Effector memory CD4-positive, alpha-beta T cell (primary cell): ENCODE results near the gene UTP14C.
"Not testable (repeated sequence)": the region's sequence is repeated elsewhere in the genome, so short reads cannot be mapped to it uniquely, and the experiment has no call there.

Experiments
- DNase-seq, 3 donors: peaks; one replicate each; pipeline ENCODE4 v3.0.0-alpha.2; 2020
- H3K27ac ChIP-seq: 2 replicates; pipeline ENCODE4 v1.7.0; 2013; ENCODE audit warnings: mild to moderate bottlenecking, low read length, moderate library complexity; ENCODE audit not compliant: insufficient read depth, poor library complexity, severe bottlenecking
- H3K27me3 ChIP-seq: replicated peaks from 2 replicates; pipeline ENCODE4 v1.7.0; 2013; ENCODE audit warnings: mild to moderate bottlenecking, low read length; ENCODE audit not compliant: insufficient read depth, control insufficient read depth, poor library complexity, severe bottlenecking
- H3K36me3 ChIP-seq: 2 replicates; pipeline ENCODE4 v1.7.0; 2013; ENCODE audit warnings: mild to moderate bottlenecking, low read length, moderate library complexity; ENCODE audit not compliant: control insufficient read depth, insufficient read depth
- H3K4me1 ChIP-seq: 2 replicates; pipeline ENCODE4 v1.7.0; 2013; ENCODE audit warnings: low read length, mild to moderate bottlenecking; ENCODE audit not compliant: control insufficient read depth, insufficient read depth, poor library complexity, severe bottlenecking
- H3K4me3 ChIP-seq: 2 replicates; pipeline ENCODE4 v1.7.0; 2013; ENCODE audit warnings: low read length, low read depth, mild to moderate bottlenecking; ENCODE audit not compliant: insufficient read depth, poor library complexity, severe bottlenecking
- H3K9me3 ChIP-seq: 2 replicates; pipeline ENCODE4 v1.7.0; 2013; ENCODE audit warnings: mild to moderate bottlenecking, low read length, moderate library complexity; ENCODE audit not compliant: control insufficient read depth
- total RNA-seq, 3 donors: gene quantifications; one replicate each; lab custom pipeline; 2026; lab: John Stamatoyannopoulos, UW

The UTP14C gene, protein sequence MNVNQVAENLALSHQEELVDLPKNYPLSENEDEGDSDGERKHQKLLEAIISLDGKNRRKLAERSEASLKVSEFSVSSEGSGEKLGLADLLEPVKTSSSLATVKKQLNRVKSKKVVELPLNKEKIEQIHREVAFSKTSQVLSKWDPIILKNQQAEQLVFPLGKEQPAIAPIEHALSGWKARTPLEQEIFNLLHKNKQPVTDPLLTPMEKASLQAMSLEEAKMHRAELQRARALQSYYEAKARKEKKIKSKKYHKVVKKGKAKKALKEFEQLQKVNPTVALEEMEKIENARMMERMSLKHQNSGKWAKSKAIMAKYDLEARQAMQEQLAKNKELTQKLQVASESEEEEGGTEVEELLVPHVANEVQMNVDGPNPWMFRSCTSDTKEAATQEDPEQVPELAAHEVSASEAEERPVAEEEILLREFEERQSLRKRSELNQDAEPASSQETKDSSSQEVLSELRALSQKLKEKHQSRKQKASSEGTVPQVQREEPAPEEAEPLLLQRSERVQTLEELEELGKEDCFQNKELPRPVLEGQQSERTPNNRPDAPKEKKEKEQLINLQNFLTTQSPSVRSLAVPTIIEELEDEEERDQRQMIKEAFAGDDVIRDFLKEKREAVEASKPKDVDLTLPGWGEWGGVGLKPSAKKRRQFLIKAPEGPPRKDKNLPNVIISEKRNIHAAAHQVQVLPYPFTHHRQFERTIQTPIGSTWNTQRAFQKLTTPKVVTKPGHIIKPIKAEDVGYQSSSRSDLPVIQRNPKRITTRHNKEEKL
- total RNA-seq: 0 reads per million in 3 donors

- Histone ChIP-seq H3K4me3 (no peak within 1 kb of the TSS), H3K36me3 (peaks cover 39% of the 10 kb centered on the region)
These were observed at the start of gene UTP14C for GRCh38 chr13:52024481-52024880. TSS of gene UTP14C (plus strand) at chr13:52024691. CDS start at chr13:52028805, 4,114 bp downstream.

GRCh38 chr13:51976423-51976822 is 48.1 kb upstream of the UTP14C start:
- no peak for DNase-seq
- Histone ChIP-seq H3K9me3 (no peaks in the 10 kb centered on the region), H3K4me3 (no peak overlapping the region), H3K36me3 (no peaks in the 10 kb centered on the region), H3K27ac (no peak overlapping the region), H3K27me3 (no peaks in the 10 kb centered on the region), H3K4me1 (no peaks in the 10 kb centered on the region)

More at GRCh38 chr13:52024481-52024880, at the start of gene UTP14C:
- Histone ChIP-seq H3K4me1 (no peaks in the 10 kb centered on the region), H3K27me3 (no peaks in the 10 kb centered on the region), H3K27ac (no peak within 1 kb of the TSS), H3K9me3 (no peaks in the 10 kb centered on the region)
- no peak for DNase-seq

DNA sequence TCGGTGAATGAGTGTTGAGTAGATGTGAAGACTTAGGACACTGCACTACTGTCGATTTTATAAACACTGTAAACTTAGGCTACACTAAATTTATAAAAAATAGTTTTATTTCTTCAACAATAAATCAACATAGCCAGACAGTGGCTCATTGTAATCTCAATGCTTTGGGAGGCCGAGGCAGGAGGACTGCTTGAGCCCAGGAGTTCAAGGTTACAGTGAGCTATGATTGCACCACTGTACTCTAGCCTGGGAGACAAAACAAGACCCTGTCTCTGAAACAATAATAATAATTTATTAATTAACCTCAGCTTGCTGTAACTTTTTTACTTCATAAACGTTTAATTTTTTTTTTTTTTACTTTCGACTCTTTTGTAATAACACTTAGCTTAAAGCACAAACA is 47.6 kb upstream of the UTP14C start:
- no peak overlapping the region for H3K27ac ChIP-seq
- no peaks in the 10 kb centered on the region for H3K9me3 ChIP-seq
- H3K36me3 ChIP-seq: no peaks in the 10 kb centered on the region
- no peak overlapping the region for H3K4me3 ChIP-seq
- H3K4me1 ChIP-seq: no peaks in the 10 kb centered on the region
- no peaks in the 10 kb centered on the region for H3K27me3 ChIP-seq
- no peak for DNase-seq

GRCh38 chr13:51977625-51978024 is 46.9 kb upstream of the UTP14C start:
- Histone ChIP-seq H3K4me3 (no peak overlapping the region), H3K27ac (no peak overlapping the region), H3K36me3 (no peaks in the 10 kb centered on the region), H3K27me3 (no peaks in the 10 kb centered on the region), H3K4me1 (no peaks in the 10 kb centered on the region), H3K9me3 (no peaks in the 10 kb centered on the region)
- no peak for DNase-seq

GRCh38 chr13:51978796-51979556 is 45.5 kb upstream of the UTP14C start:
- Histone ChIP-seq H3K27ac (no peak overlapping the region), H3K36me3 (no peaks in the 10 kb centered on the region), H3K27me3 (no peaks in the 10 kb centered on the region), H3K4me1 (no peaks in the 10 kb centered on the region), H3K9me3 (no peaks in the 10 kb centered on the region), H3K4me3 (no peak overlapping the region)
- no peak for DNase-seq

DNA sequence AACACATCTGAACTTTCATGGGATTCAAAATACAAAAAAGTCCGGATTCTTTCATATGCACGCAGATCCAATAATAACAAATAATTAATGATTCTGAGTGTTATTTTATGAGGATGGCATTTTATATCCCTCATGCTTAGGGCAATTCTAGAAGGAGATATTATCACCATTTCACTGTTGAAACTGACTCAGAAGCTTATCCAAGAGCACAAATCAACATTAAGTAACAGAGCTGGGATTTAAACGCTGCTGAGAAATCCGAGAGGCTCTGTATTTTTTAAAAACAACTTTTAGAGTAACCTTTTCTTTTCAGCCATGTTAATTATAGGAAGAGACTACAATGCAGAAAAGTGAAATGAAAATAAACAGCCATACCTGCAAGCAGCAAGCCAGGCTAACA is 43.6 kb upstream of the UTP14C start:
- Histone ChIP-seq H3K4me3 (no peak overlapping the region), H3K9me3 (no peaks in the 10 kb centered on the region), H3K27ac (no peak overlapping the region), H3K36me3 (no peaks in the 10 kb centered on the region), H3K4me1 (no peaks in the 10 kb centered on the region), H3K27me3 (no peaks in the 10 kb centered on the region)
- no peak for DNase-seq

GRCh38 chr13:51981355-51981754 is 43.1 kb upstream of the UTP14C start:
- DNase-seq: no peak
- H3K27ac ChIP-seq: no peak overlapping the region
- no peaks in the 10 kb centered on the region for H3K4me1 ChIP-seq
- no peaks in the 10 kb centered on the region for H3K27me3 ChIP-seq
- no peaks in the 10 kb centered on the region for H3K9me3 ChIP-seq
- no peak overlapping the region for H3K4me3 ChIP-seq
- no peaks in the 10 kb centered on the region for H3K36me3 ChIP-seq

DNA sequence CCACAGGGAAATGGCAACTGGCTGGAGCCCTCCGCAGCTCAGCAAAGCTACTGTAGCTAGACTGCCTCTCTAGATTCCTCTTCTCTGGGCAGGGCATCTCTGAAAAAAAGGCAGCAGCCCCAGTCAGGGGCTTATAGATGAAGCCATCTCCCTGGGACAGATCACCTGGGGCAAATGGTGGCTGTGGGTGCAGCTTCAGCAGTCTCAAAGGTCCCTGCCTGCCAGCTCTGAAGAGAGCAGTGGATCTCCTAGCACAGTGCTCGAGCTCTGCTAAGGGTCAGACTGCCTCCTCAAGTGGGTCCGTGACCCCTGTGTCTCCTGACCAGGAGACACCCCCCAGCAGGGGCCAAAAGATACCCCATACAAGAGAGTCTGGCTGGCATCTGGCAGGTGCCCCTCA is 41.2 kb upstream of the UTP14C start:
- not testable (repeated sequence) for H3K4me3 ChIP-seq, H3K27me3 ChIP-seq

DNA sequence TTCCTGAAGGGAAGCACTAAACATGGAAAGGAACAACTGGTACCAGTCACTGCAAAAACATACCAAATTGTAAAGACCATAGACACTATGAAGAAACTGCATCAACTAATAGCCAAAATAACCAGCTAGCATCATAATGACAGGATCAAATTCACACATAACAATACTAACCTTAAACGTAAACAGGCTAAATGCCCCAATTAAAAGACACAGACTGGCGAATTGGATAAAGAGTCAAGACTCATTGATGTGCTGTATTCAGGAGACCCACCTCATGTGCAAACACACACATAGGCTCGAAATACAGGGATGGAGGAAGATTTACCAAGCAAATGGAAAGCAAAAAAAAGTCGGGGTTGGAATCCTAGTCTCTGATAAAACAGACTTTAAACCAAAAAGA is 39.6 kb upstream of the UTP14C start:
- DNase-seq, H3K4me1 ChIP-seq, H3K36me3 ChIP-seq, H3K4me3 ChIP-seq, H3K27ac ChIP-seq, H3K9me3 ChIP-seq, H3K27me3 ChIP-seq: not testable (repeated sequence)

More for the DNA sequence above, 41.2 kb upstream of the UTP14C start:
- H3K4me1 ChIP-seq, H3K9me3 ChIP-seq, DNase-seq, H3K27ac ChIP-seq, H3K36me3 ChIP-seq: not testable (repeated sequence)
